GM12878 (cell line): Measurements from ENCODE around the gene CWC27. TPM values are rescaled to one million over a fixed set of nuclear protein-coding genes. Genes with fewer than 3 reads are reported as not detected.

Experiments
- ATAC-seq: fragments of 200-7000 bp; cut with Tn5 transposase; 3 replicates; pipeline ENCODE4 v1.9.1; 2020; ENCODE audit warnings: mild to moderate bottlenecking, moderate library complexity
- BruUV-seq: library from RNA; stranded (reverse); fragments of 400-500 nt; replicated peaks from 2 replicates; lab custom pipeline; 2021; lab: Mats Ljungman, UMichigan
- CTCF ChIA-PET: fragments of 300-600 bp; sonication (Branson Sonifier 250); formaldehyde crosslinking; extraction: SDS; loops from one replicate; lab custom pipeline; 2021; ENCODE audit warnings: inconsistent platforms; lab: Yijun Ruan, JAX
- POLR2A ChIA-PET: fragments of 350-600 bp; formaldehyde crosslinking; extraction: SDS; loops from one replicate; lab custom pipeline; 2021; ENCODE audit warnings: inconsistent platforms; lab: Charles Lee
- RAD21 ChIA-PET: fragments of 300-600 bp; sonication (Branson Sonifier 250); formaldehyde crosslinking; loops from one replicate; lab custom pipeline; 2023; ENCODE audit warnings: antibody characterized with exemption; ENCODE audit not compliant: unreplicated experiment; lab: Charles Lee
- SMC1A ChIA-PET: fragments of 300-600 bp; sonication (Branson Sonifier 250); formaldehyde crosslinking; loops from one replicate; lab custom pipeline; 2023; ENCODE audit not compliant: unreplicated experiment, uncharacterized antibody; lab: Charles Lee
- DNase-seq: peaks from one replicate; pipeline ENCODE4 v3.0.0-alpha.2; 2011; ENCODE audit warnings: low read depth, low spot score
- FAIRE-seq: peaks from 3 replicates; lab custom pipeline; 2011; peaks lifted over from hg19 to GRCh38; lab: Jason Lieb, UNC
- H2AFZ ChIP-seq: 2 replicates; pipeline ENCODE4 v1.6.0; 2011; ENCODE audit warnings: low read depth, low read length, control low read depth; ENCODE audit not compliant: control insufficient read depth
- H3K27ac ChIP-seq: 2 replicates; pipeline ENCODE4 v1.5.1; 2011; ENCODE audit warnings: control low read depth; ENCODE audit not compliant: control insufficient read depth, insufficient read depth
- H3K27me3 ChIP-seq, 2 experiments: replicated peaks in 1 of 2; 2 replicates each; pipeline versions ENCODE4 v1.6.0 to v1.6.1; 2011; ENCODE audit warnings: low read length in 1 of 2; ENCODE audit not compliant: control insufficient read depth in 2 of 2, insufficient read depth in 2 of 2
- H3K36me3 ChIP-seq, 2 experiments: 2 replicates each; pipeline ENCODE4 v1.5.1; 2011; ENCODE audit warnings: low read length in 1 of 2; ENCODE audit not compliant: control insufficient read depth in 2 of 2, insufficient read depth in 2 of 2
- H3K4me1 ChIP-seq: 2 replicates; pipeline ENCODE4 v1.6.1; 2011; ENCODE audit warnings: mild to moderate bottlenecking, low read length, moderate library complexity, mixed read lengths; ENCODE audit not compliant: control insufficient read depth, insufficient read depth
- H3K4me2 ChIP-seq: 2 replicates; pipeline ENCODE4 v1.6.0; 2011; ENCODE audit warnings: control low read depth; ENCODE audit not compliant: control insufficient read depth, insufficient read depth
- H3K4me3 ChIP-seq: fragments of 200-600 bp; sonication (generic); 2 replicates; pipeline ENCODE4 v1.5.1; 2016
- H3K79me2 ChIP-seq: 2 replicates; pipeline ENCODE4 v1.6.0; 2011; ENCODE audit warnings: low read length; ENCODE audit not compliant: control insufficient read depth, insufficient read depth
- H3K9ac ChIP-seq: 2 replicates; pipeline ENCODE4 v1.8.0; 2011; ENCODE audit warnings: low read length, control low read depth, mixed read lengths; ENCODE audit not compliant: control insufficient read depth, insufficient read depth
- H3K9me3 ChIP-seq: replicated peaks from 3 replicates; pipeline ENCODE4 v1.5.1; 2011; ENCODE audit warnings: mild to moderate bottlenecking, low read length; ENCODE audit not compliant: control insufficient read depth, insufficient read depth
- H4K20me1 ChIP-seq: 2 replicates; pipeline ENCODE4 v1.6.0; 2011; ENCODE audit not compliant: control insufficient read depth, insufficient read depth
- BHLHE40 ChIP-seq, 2 experiments: fragments of 450-650 bp in 1 of 2; IDR thresholded peaks; 2 replicates each; pipeline ENCODE4 v1.6.1; 2011 to 2017; ENCODE audit warnings: low read depth in 2 of 2, borderline replicate concordance in 1 of 2, improper control_type of control experiment in 1 of 2, low read length in 1 of 2, mild to moderate bottlenecking in 1 of 2
- CBX5 ChIP-seq: sonication (generic); IDR thresholded peaks from 2 replicates; pipeline ENCODE4 v1.6.1; 2016; ENCODE audit warnings: low read depth, moderate library complexity, mild to moderate bottlenecking, inconsistent platforms
- MXI1 ChIP-seq: fragments of 150-350 bp; IDR thresholded peaks from 2 replicates; pipeline ENCODE4 v1.6.1; 2011; ENCODE audit warnings: low read depth, mild to moderate bottlenecking, inconsistent platforms, low read length, improper control_type of control experiment
- RFX5 ChIP-seq: IDR thresholded peaks from 2 replicates; pipeline ENCODE4 v1.6.1; 2011; ENCODE audit warnings: low read depth, low read length, improper control_type of control experiment
- SMC3 ChIP-seq: IDR thresholded peaks from 2 replicates; pipeline ENCODE4 v1.6.1; 2011; ENCODE audit warnings: low read length, improper control_type of control experiment, borderline replicate concordance
- YBX1 ChIP-seq: fragments of 450-650 bp; IDR thresholded peaks from 2 replicates; pipeline ENCODE4 v1.6.1; 2016; ENCODE audit warnings: antibody characterized with exemption
- ZBTB40 ChIP-seq: fragments of 450-650 bp; IDR thresholded peaks from 2 replicates; pipeline ENCODE4 v1.6.1; 2016; ENCODE audit warnings: mild to moderate bottlenecking, moderate library complexity, borderline replicate concordance
- WGBS: methylation state at CpG from one replicate; pipeline ENCODE4 v1.1.6; 2016; ENCODE audit warnings: low lambda C conversion rate; ENCODE audit not compliant: insufficient replicate concordance, insufficient coverage; ENCODE audit errors: missing lambda C conversion rate; 5-methylcytosine and 5-hydroxymethylcytosine counted together
- in situ Hi-C: fragments of 300-500 bp; cut with MboI; formaldehyde crosslinking; loops from 9 replicates; pipeline ENCODE4 v1.14.3; 2018; ENCODE audit warnings: mixed read lengths
- intact Hi-C: fragments of 100-400 bp; cut with micrococcal nuclease; formaldehyde crosslinking; loops from one replicate; pipeline ENCODE4 v1.14.2; 2022; ENCODE audit not compliant: unreplicated experiment
- polyA plus RNA-seq, 11 experiments: library from polyadenylated mRNA; depleted of rRNA in 4 of 11; unstranded in 6 of 11; stranded (reverse) in 5 of 11; fragments of >200 nt; fragmentation: Nextera tagmentation in 4 of 11; fragmentation: Illumina TruSeq in 1 of 11; extraction: Ambion mirVana in 4 of 11; extraction: Trizol in 1 of 11; gene quantifications; 1 replicate in 1 of 11; 2 replicates in 10 of 11; pipeline versions ENCODE4 v1.2.1 to v1.2.3, GENCODE V29; 2011 to 2016; ENCODE audit warnings: inconsistent platforms in 2 of 11, missing spikeins in 2 of 11, low read depth in 1 of 11
- total RNA-seq, 4 experiments: library from RNA; depleted of rRNA in 3 of 4; stranded (reverse); fragments of >200 nt in 3 of 4; fragmentation: Illumina TruSeq in 1 of 4; extraction: Trizol in 1 of 4; gene quantifications; 2 replicates each; pipeline versions ENCODE4 v1.2.1 to v1.2.3, GENCODE V29; 2013 to 2021
- TF ChIP-seq, protein P1 (sequence below): fragments of 450-650 bp; IDR thresholded peaks from 2 replicates; pipeline ENCODE4 v1.6.1; 2017; ENCODE audit warnings: antibody characterized with exemption, mild to moderate bottlenecking, moderate library complexity

CWC27 gene
- total and polyA plus RNA-seq, 10 of the 15 experiments (the other 5 are each of a cell fraction or from before 2014, with no cell fraction given): 21.7 to 61.9 (median 47.0) TPM

DNA sequence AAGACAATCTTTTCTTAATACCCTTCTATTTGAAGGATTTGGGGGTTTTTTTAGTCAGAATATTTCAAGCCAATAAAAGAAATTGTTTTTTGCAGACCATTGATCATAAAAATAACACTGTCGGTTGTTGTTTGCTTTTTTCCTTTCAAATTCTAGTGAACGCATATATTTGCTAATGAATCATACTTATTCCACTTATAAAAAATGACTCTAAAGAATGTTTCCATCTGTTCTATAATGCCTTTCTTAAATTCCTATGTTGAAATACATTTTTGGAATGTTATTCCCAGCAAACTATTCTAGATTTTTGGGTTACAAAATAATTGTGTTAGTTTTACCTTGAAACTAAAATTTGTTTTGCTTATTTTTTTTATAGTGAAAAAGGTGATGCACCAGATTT lies 32.2 kb downstream of the CWC27 start (continued):
- TF ChIP-seq, protein P1, sequence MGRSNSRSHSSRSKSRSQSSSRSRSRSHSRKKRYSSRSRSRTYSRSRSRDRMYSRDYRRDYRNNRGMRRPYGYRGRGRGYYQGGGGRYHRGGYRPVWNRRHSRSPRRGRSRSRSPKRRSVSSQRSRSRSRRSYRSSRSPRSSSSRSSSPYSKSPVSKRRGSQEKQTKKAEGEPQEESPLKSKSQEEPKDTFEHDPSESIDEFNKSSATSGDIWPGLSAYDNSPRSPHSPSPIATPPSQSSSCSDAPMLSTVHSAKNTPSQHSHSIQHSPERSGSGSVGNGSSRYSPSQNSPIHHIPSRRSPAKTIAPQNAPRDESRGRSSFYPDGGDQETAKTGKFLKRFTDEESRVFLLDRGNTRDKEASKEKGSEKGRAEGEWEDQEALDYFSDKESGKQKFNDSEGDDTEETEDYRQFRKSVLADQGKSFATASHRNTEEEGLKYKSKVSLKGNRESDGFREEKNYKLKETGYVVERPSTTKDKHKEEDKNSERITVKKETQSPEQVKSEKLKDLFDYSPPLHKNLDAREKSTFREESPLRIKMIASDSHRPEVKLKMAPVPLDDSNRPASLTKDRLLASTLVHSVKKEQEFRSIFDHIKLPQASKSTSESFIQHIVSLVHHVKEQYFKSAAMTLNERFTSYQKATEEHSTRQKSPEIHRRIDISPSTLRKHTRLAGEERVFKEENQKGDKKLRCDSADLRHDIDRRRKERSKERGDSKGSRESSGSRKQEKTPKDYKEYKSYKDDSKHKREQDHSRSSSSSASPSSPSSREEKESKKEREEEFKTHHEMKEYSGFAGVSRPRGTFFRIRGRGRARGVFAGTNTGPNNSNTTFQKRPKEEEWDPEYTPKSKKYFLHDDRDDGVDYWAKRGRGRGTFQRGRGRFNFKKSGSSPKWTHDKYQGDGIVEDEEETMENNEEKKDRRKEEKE: no peak
- TF ChIP-seq MXI1: no peak

GRCh38 chr5:64806537-64806936 lies 37.8 kb downstream of the CWC27 start:
- in situ Hi-C loops: no loop called here
- BruUV-seq: no TSS peak
- ATAC-seq: no peak
- Histone ChIP-seq H3K27ac (no peak overlapping the region), H3K27me3 (no peaks in the 10 kb centered on the region), H3K4me2 (no peak overlapping the region), H3K9ac (no peak overlapping the region), H3K4me3 (no peak overlapping the region), H3K79me2 (no peaks in the 10 kb centered on the region), H3K9me3 (no peaks in the 10 kb centered on the region), H4K20me1 (no peaks in the 10 kb centered on the region), H2AFZ (no peak overlapping the region), H3K36me3 (peaks cover 0 to 7% of the 10 kb centered on the region in 2 experiments; a peak in 1 of 4 replicates), H3K4me1 (no peaks in the 10 kb centered on the region)
- ChIA-PET RAD21 (interaction anchor here (1.7 kb wide), 1 partner anchor 677 kb away, joined by 8 read pairs; no protein-coding TSS in a partner anchor), POLR2A (no interaction called here), CTCF (interaction anchor here (1.2 to 11.2 kb wide), 5 partner anchors 15 to 675 kb away, joined by 3 to 192 read pairs (median 3); partner anchors contain the start of gene ADAMTS6), SMC1A (interaction anchor here (0.6 to 2.4 kb wide), 6 partner anchors 9 to 677 kb away, joined by 3 to 12 read pairs (median 4); no protein-coding TSS in a partner anchor)
- 75% methylated on average over 2 of the region's 2 CpGs for WGBS
- TF ChIP-seq ZBTB40 (no peak), RFX5 (no peak), BHLHE40 (IDR thresholded peaks at IDR 0.05; ENCODE audit: borderline replicate concordance in 1 of 2, low read depth in 2 of 2, low read length in 1 of 2) (no peak), YBX1 (no peak), SMC3 (no peak), CBX5 (no peak)
- intact Hi-C loops: no loop called here
- FAIRE-seq: no peak
- no peak for DNase-seq
